ENCODE data around the gene ARSB. TPM values are rescaled to one million over a fixed set of nuclear protein-coding genes. Genes with fewer than 3 reads are reported as not detected.
"Not testable (repeated sequence)": the region's sequence is repeated elsewhere in the genome, so short reads cannot be mapped to it uniquely, and the experiment has no call there.

The ARSB gene
- total RNA-seq, 1 experiment from 2014 or later: 8.4 TPM

DNA sequence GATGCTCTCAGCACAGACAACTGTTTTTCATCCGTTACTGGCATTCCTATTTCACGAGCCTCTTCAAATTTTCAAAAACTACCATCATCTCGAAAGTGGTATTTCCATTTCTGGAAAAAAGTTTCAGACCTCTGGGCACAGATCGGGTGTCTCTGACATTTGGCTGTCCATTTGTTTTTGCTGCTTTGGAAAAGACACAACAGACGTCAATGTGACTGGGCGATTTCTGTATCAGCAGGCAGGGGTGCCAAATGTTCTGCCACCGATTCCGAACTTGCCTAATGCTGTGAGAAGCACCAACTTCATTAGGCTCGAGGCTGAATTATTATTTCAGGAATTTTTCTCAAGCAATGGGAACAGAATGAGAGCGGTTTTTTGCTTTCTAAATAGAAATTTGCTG lies 105.6 kb downstream of the ARSB start:
- Histone ChIP-seq H3K4me2 (no peak overlapping the region), H3K4me3 (no peak overlapping the region), H3K9me2 (ENCODE audit: insufficient read depth) (no peaks in the 10 kb centered on the region; the same call in none of the 2 replicates), H3K4me1 (replicated peaks; ENCODE audit: insufficient read depth) (no peaks in the 10 kb centered on the region), H2AFZ (no peak overlapping the region), H3K27me3 (ENCODE audit: insufficient read depth, low read depth) (no peaks in the 10 kb centered on the region), H3K36me3 (ENCODE audit: low read depth) (no peaks in the 10 kb centered on the region), H3K9me3 (ENCODE audit: insufficient read depth, low read depth) (no peaks in the 10 kb centered on the region), H3F3A (ENCODE audit: insufficient read depth, low read depth) (no peaks in the 10 kb centered on the region), H4K20me1 (ENCODE audit: insufficient read depth) (no peaks in the 10 kb centered on the region), H3K79me2 (ENCODE audit: low read depth) (no peaks in the 10 kb centered on the region), H3K27ac (no peak overlapping the region)
- intact Hi-C loops (cut with micrococcal nuclease; ENCODE audit: unreplicated experiment): no loop called here
- POLR2A ChIA-PET (ENCODE audit: unreplicated experiment): no interaction called here
- BruUV-seq (replicated peaks): no TSS peak
- no peak for DNase-seq
- CTCF ChIA-PET: no interaction called here
- TF ChIP-seq, protein P1, sequence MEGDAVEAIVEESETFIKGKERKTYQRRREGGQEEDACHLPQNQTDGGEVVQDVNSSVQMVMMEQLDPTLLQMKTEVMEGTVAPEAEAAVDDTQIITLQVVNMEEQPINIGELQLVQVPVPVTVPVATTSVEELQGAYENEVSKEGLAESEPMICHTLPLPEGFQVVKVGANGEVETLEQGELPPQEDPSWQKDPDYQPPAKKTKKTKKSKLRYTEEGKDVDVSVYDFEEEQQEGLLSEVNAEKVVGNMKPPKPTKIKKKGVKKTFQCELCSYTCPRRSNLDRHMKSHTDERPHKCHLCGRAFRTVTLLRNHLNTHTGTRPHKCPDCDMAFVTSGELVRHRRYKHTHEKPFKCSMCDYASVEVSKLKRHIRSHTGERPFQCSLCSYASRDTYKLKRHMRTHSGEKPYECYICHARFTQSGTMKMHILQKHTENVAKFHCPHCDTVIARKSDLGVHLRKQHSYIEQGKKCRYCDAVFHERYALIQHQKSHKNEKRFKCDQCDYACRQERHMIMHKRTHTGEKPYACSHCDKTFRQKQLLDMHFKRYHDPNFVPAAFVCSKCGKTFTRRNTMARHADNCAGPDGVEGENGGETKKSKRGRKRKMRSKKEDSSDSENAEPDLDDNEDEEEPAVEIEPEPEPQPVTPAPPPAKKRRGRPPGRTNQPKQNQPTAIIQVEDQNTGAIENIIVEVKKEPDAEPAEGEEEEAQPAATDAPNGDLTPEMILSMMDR (conservative IDR thresholded peaks at IDR 0.05): no peak
- TF ChIP-seq EZH2 (IDR thresholded peaks at IDR 0.05; ENCODE audit: low read depth): no peak

DNA sequence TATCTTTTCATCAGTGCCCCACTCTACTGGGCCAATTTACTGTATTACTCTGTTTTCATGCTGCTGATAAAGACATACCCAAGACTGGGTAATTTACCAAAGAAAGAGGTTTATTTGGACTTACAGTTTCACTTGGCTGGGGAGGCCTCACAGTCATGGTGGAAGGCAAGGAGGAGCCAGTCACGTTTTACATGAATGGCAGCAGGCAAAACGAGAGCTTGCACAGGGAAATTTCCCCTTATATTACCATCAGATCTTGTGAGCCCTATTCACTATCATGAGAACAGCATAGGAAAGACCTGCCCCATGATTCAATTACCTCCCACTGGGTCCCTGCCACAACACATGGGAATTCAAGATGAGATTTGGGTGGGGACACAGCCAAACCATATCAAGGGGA lies 119.0 kb downstream of the ARSB start:
- CTCF ChIA-PET; H3K4me1 ChIP-seq (replicated peaks; ENCODE audit: insufficient read depth); H3K79me2 ChIP-seq (ENCODE audit: low read depth); H3K4me3 ChIP-seq; H3K9me2 ChIP-seq (ENCODE audit: insufficient read depth); DNase-seq; H3K9me3 ChIP-seq (ENCODE audit: insufficient read depth, low read depth); H3K27ac ChIP-seq; intact Hi-C loops (cut with micrococcal nuclease; ENCODE audit: unreplicated experiment); POLR2A ChIA-PET (ENCODE audit: unreplicated experiment); H4K20me1 ChIP-seq (ENCODE audit: insufficient read depth); H3K4me2 ChIP-seq; H3K27me3 ChIP-seq (ENCODE audit: insufficient read depth, low read depth); H2AFZ ChIP-seq; H3F3A ChIP-seq (ENCODE audit: insufficient read depth, low read depth); H3K36me3 ChIP-seq (ENCODE audit: low read depth); BruUV-seq (replicated peaks): not testable (repeated sequence)

DNA sequence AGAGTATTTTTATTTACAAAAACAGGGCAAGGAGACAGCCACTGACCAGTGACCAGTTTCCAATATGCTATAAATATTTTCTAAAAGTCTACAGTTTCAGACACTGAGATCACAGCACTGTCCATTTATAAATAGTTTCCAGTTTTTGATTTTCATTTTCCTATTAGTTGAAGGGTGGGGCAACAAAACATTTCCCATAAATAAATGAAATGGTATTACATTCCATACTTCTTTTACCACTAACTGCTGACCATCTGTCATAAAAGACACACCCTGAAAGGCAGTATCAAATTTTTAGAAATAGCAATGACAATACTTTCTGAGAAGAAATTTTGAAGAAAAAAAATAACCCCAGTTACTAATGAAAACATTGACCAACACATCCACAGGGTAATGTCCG lies 126.7 kb downstream of the ARSB start:
- H3K4me1 ChIP-seq (replicated peaks; ENCODE audit: insufficient read depth): no peaks in the 10 kb centered on the region
- POLR2A ChIA-PET (ENCODE audit: unreplicated experiment): no interaction called here

DNA sequence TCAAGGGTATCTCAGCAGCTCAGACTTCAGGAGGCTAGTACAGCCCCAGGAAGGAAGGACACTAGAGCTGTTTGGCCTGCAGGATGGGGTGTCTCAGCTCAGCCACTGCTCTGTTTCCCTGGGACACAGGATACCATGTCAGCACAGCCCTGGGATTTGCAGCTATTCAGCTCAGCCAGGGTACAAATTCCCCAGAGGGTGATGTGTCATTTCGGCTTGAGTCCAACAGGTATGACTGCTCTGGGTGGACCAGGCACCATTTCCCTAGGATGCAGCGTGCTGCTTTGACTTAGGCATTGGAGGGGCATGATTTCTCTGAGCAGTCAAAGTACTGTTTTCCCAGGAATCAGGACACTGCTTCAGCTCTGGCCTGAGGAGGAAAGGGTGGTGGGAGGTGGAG lies 130.1 kb downstream of the ARSB start:
- ChIA-PET CTCF (no interaction called here), POLR2A (ENCODE audit: unreplicated experiment) (no interaction called here)
- no peak overlapping the region for H3K4me2 ChIP-seq
- intact Hi-C loops (cut with micrococcal nuclease; ENCODE audit: unreplicated experiment): no loop called here
- no peaks in the 10 kb centered on the region for H3K4me1 ChIP-seq (replicated peaks; ENCODE audit: insufficient read depth)
- H4K20me1 ChIP-seq (ENCODE audit: insufficient read depth): no peaks in the 10 kb centered on the region
- H3K36me3 ChIP-seq (ENCODE audit: low read depth): no peaks in the 10 kb centered on the region
- no peaks in the 10 kb centered on the region for H3K27me3 ChIP-seq (ENCODE audit: insufficient read depth, low read depth)
- no peak for TF ChIP-seq EZH2 (IDR thresholded peaks at IDR 0.05; ENCODE audit: low read depth)
- TF ChIP-seq, protein P1 (conservative IDR thresholded peaks at IDR 0.05): no peak
- H3F3A ChIP-seq (ENCODE audit: insufficient read depth, low read depth): no peaks in the 10 kb centered on the region
- no TSS peak for BruUV-seq (replicated peaks)
- DNase-seq: no peak
- H3K4me3 ChIP-seq: no peak overlapping the region
- no peaks in the 10 kb centered on the region; the same call in 1 of the 2 replicates for H3K9me3 ChIP-seq (ENCODE audit: insufficient read depth, low read depth)
- no peaks in the 10 kb centered on the region for H3K9me2 ChIP-seq (ENCODE audit: insufficient read depth)
- H2AFZ ChIP-seq: no peak overlapping the region
- H3K27ac ChIP-seq: no peak overlapping the region
- no peaks in the 10 kb centered on the region for H3K79me2 ChIP-seq (ENCODE audit: low read depth)

More for the DNA sequence above, 126.7 kb downstream of the ARSB start:
- Histone ChIP-seq H3K9me2 (ENCODE audit: insufficient read depth) (no peaks in the 10 kb centered on the region), H3K79me2 (ENCODE audit: low read depth) (no peaks in the 10 kb centered on the region), H3K27me3 (ENCODE audit: insufficient read depth, low read depth) (no peaks in the 10 kb centered on the region), H3K9me3 (ENCODE audit: insufficient read depth, low read depth) (no peaks in the 10 kb centered on the region; the same call in 1 of the 2 replicates), H3K36me3 (ENCODE audit: low read depth) (no peaks in the 10 kb centered on the region), H4K20me1 (ENCODE audit: insufficient read depth) (no peaks in the 10 kb centered on the region), H3F3A (ENCODE audit: insufficient read depth, low read depth) (no peaks in the 10 kb centered on the region), H3K27ac (no peak overlapping the region), H2AFZ (no peak overlapping the region), H3K4me2 (no peak overlapping the region), H3K4me3 (no peak overlapping the region)
- intact Hi-C loops (cut with micrococcal nuclease; ENCODE audit: unreplicated experiment): no loop called here
- CTCF ChIA-PET: no interaction called here
- TF ChIP-seq EZH2 (IDR thresholded peaks at IDR 0.05; ENCODE audit: low read depth): no peak
- TF ChIP-seq, protein P1 (conservative IDR thresholded peaks at IDR 0.05): no peak
- DNase-seq: no peak
- BruUV-seq (replicated peaks): no TSS peak

DNA sequence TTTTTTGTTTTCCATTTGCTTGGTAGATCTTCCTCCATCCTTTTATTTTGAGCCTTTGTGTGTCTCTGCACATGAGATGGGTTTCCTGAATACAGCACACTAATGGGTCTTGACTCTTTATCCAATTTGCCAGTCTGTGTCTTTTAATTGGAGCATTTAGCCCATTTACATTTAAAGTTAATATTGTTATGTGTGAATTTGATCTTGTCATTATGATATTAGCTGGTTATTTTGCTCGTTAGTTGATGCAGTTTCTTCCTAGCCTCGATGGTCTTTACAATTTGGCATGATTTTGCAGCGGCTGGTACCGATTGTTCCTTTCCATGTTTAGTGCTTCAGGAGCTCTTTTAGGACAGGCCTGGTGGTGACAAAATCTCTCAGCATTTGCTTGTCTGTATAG lies 133.2 kb downstream of the ARSB start:
- intact Hi-C loops (cut with micrococcal nuclease; ENCODE audit: unreplicated experiment); POLR2A ChIA-PET (ENCODE audit: unreplicated experiment); H3K27ac ChIP-seq; CTCF ChIA-PET; H2AFZ ChIP-seq; H3K4me3 ChIP-seq; H3F3A ChIP-seq (ENCODE audit: insufficient read depth, low read depth); H3K79me2 ChIP-seq (ENCODE audit: low read depth); H3K36me3 ChIP-seq (ENCODE audit: low read depth); H3K4me1 ChIP-seq (replicated peaks; ENCODE audit: insufficient read depth); H3K27me3 ChIP-seq (ENCODE audit: insufficient read depth, low read depth); H3K9me3 ChIP-seq (ENCODE audit: insufficient read depth, low read depth); H4K20me1 ChIP-seq (ENCODE audit: insufficient read depth); BruUV-seq (replicated peaks); H3K9me2 ChIP-seq (ENCODE audit: insufficient read depth); DNase-seq; H3K4me2 ChIP-seq: not testable (repeated sequence)

Measured in PC-9 (cell line).